ENCODE measurements around the gene SLC5A6.

Gene SLC5A6

GRCh38 chr2:27211943-27212625 is at the start of gene SLC5A6, which contains the start of gene ATRAID:
TSS of gene SLC5A6 (minus strand) at chr2:27212268. CDS start at chr2:27207650, 4,618 bp downstream.
TSS of gene ATRAID (plus strand) at chr2:27212041. CDS start at chr2:27212369, 328 bp downstream.
- peak; percentile 84 for DNase-seq

- DNase-seq, result no peak
These were observed 49.3 kb upstream of the SLC5A6 start for GRCh38 chr2:27261241-27261925.

GRCh38 chr2:27258051-27258450 is 46.0 kb upstream of the SLC5A6 start:
- no peak for DNase-seq

- no peak for DNase-seq
These were observed 44.9 kb upstream of the SLC5A6 start for GRCh38 chr2:27256855-27257454.

GRCh38 chr2:27255660-27256059 is 43.6 kb upstream of the SLC5A6 start:
- DNase-seq, result no peak

GRCh38 chr2:27255187-27255586 is 43.1 kb upstream of the SLC5A6 start:
- no peak for DNase-seq

GRCh38 chr2:27251766-27252165 is 39.7 kb upstream of the SLC5A6 start:
- no peak for DNase-seq

- no peak for DNase-seq
These were observed 38.7 kb upstream of the SLC5A6 start for GRCh38 chr2:27250652-27251379.

GRCh38 chr2:27249891-27250651 is 38.0 kb upstream of the SLC5A6 start:
- peak; percentile 41 for DNase-seq

GRCh38 chr2:27249159-27249890 is 37.3 kb upstream of the SLC5A6 start:
- no peak for DNase-seq

- DNase-seq, result no peak
These were observed 35.8 kb upstream of the SLC5A6 start for GRCh38 chr2:27247893-27248292.

- DNase-seq, result no peak
These were observed 33.6 kb upstream of the SLC5A6 start for GRCh38 chr2:27245626-27246025.

- DNase-seq, result no peak
These were observed 33.0 kb upstream of the SLC5A6 start for GRCh38 chr2:27245116-27245515.

- no peak for DNase-seq
These were observed 31.5 kb upstream of the SLC5A6 start for GRCh38 chr2:27243391-27244130.

GRCh38 chr2:27242614-27242951 is 30.5 kb upstream of the SLC5A6 start:
- DNase-seq, result no peak

- DNase-seq, result no peak
These were observed 29.9 kb upstream of the SLC5A6 start for GRCh38 chr2:27241761-27242613.

- DNase-seq, result no peak
These were observed 28.3 kb upstream of the SLC5A6 start for GRCh38 chr2:27240406-27240805.

- no peak for DNase-seq
These were observed 26.9 kb upstream of the SLC5A6 start for GRCh38 chr2:27238976-27239375.

GRCh38 chr2:27237341-27237945 is 25.4 kb upstream of the SLC5A6 start:
- DNase-seq, result no peak

GRCh38 chr2:27236626-27237025 is 24.6 kb upstream of the SLC5A6 start:
- DNase-seq, result no peak

Measured in activated CD4-positive, alpha-beta T cell treated with anti-CD3 and anti-CD28 coated beads, Interleukin-2, amount 50 U/mL, for 1 hour (primary cell).